ENCODE data around the gene UGT1A6.

DNA sequence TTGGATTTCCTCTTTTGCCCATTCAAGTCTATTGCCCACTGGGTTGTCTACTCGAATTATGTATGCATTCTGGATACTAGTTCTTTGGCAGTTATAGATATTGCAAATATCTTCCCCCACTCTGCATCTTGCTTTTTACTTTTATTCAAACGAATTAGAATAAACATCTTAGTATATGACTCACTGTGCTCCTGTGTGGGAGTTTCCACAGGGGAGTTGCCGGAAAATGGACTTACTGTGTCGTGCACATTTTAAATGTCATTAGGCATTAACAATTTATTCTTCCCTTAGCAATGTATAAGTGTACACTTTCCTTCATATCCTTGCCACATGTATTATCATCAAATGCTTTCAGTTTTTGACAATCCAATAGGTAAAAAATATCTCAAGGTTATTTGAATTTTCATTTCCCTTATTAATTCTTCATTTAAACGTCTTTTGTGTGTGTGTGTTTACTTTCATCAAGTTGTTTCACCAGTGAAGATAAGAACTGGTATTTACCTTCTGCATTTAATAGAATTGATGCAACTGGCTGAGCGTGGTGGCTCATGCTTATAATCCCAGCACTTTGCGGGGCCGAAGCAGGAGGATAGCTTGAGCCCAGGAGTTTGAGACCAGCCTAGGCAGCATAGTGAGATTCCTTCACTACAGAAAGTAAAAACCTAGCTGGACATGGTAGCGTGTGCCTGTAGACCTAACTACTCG, 15.4 kb downstream of the UGT1A6 start:
- TF ChIP-seq CREB1 (CRISPR knock-in tag; IDR thresholded peaks at IDR 0.05), result no peak
- TF ChIP-seq, protein P1, sequence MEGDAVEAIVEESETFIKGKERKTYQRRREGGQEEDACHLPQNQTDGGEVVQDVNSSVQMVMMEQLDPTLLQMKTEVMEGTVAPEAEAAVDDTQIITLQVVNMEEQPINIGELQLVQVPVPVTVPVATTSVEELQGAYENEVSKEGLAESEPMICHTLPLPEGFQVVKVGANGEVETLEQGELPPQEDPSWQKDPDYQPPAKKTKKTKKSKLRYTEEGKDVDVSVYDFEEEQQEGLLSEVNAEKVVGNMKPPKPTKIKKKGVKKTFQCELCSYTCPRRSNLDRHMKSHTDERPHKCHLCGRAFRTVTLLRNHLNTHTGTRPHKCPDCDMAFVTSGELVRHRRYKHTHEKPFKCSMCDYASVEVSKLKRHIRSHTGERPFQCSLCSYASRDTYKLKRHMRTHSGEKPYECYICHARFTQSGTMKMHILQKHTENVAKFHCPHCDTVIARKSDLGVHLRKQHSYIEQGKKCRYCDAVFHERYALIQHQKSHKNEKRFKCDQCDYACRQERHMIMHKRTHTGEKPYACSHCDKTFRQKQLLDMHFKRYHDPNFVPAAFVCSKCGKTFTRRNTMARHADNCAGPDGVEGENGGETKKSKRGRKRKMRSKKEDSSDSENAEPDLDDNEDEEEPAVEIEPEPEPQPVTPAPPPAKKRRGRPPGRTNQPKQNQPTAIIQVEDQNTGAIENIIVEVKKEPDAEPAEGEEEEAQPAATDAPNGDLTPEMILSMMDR (IDR thresholded peaks at IDR 0.05), result no peak
- TF ChIP-seq CREM (CRISPR knock-in tag; IDR thresholded peaks at IDR 0.05), result no peak
